Small intestine (tissue), 7 donors: ENCODE results near the gene PPP2R5B. TPM values are rescaled to one million over a fixed set of nuclear protein-coding genes. Genes with fewer than 3 reads are reported as not detected.
"Not testable (repeated sequence)": the region's sequence is repeated elsewhere in the genome, so short reads cannot be mapped to it uniquely, and the experiment has no call there.

Experiments used
- DNase-seq, 2 donors: peaks; one replicate each; pipeline versions ENCODE4 v3.0.0 to v3.0.0-alpha.2; 2013
- FAIRE-seq: peaks from 2 replicates; lab custom pipeline; 2012; peaks lifted over from hg19 to GRCh38; lab: Jason Lieb, UNC
- H3K27ac ChIP-seq, 3 donors: one replicate each; pipeline ENCODE4 v1.5.1; 2013; ENCODE audit warnings: low read length in 2 of 3, mild to moderate bottlenecking in 2 of 3, control low read depth in 1 of 3, inconsistent platforms in 1 of 3, low read depth in 1 of 3, moderate library complexity in 1 of 3
- H3K27me3 ChIP-seq, 3 donors: one replicate each; pipeline ENCODE4 v1.6.1; 2013; ENCODE audit warnings: low read length in 3 of 3, inconsistent platforms in 1 of 3; ENCODE audit not compliant: control insufficient read depth in 3 of 3, insufficient read depth in 3 of 3
- H3K36me3 ChIP-seq, 3 donors: one replicate each; pipeline ENCODE4 v1.6.1; 2013; ENCODE audit warnings: low read length in 3 of 3, inconsistent platforms in 1 of 3, low read depth in 1 of 3, mild to moderate bottlenecking in 1 of 3, moderate library complexity in 1 of 3; ENCODE audit not compliant: control insufficient read depth in 3 of 3, insufficient read depth in 2 of 3
- H3K4me1 ChIP-seq, 3 donors: one replicate each; pipeline ENCODE4 v1.6.1; 2013; ENCODE audit warnings: low read length in 2 of 3, inconsistent platforms in 1 of 3, low read depth in 1 of 3, mild to moderate bottlenecking in 1 of 3, moderate library complexity in 1 of 3; ENCODE audit not compliant: control insufficient read depth in 3 of 3, insufficient read depth in 2 of 3
- H3K4me3 ChIP-seq, 3 donors: one replicate each; pipeline ENCODE4 v1.5.1; 2013; ENCODE audit warnings: low read length in 3 of 3, control low read depth in 1 of 3, inconsistent platforms in 1 of 3, low read depth in 1 of 3, mild to moderate bottlenecking in 1 of 3, moderate library complexity in 1 of 3
- H3K9me3 ChIP-seq, 2 donors: one replicate each; pipeline ENCODE4 v1.6.1; 2013; ENCODE audit warnings: low read depth in 1 of 2, low read length in 1 of 2; ENCODE audit not compliant: control insufficient read depth in 2 of 2, insufficient read depth in 1 of 2
- WGBS, 3 donors: extraction: QIAGEN DNeasy Blood & Tissue Kit; methylation state at CpG; one replicate each; pipeline ENCODE4 v1.1.7; 2013; 5-methylcytosine and 5-hydroxymethylcytosine counted together
- polyA plus RNA-seq, 4 donors: library from polyadenylated mRNA; stranded (reverse) in 3 of 4; unstranded in 1 of 4; fragments of 200-250 nt in 3 of 4; fragments of 120-200 nt in 1 of 4; gene quantifications; one replicate each; pipeline versions ENCODE4 v1.2.1 to v1.2.3, GENCODE V29; 2013
- donor health status: healthy with polysubstance abuse.
- donor health status: control.
- donor health status: control.
- donor health status: Bipolar disorder and iron deficiency.
- donor health status: healthy.

Gene PPP2R5B
- polyA plus RNA-seq, 4 donors, result 8.2 to 15.9 (median 13.6) TPM

GRCh38 chr11:64970731-64971151 is 46.3 kb downstream of the PPP2R5B start:
- H3K36me3 ChIP-seq, result no peaks in the 10 kb centered on the region
- 28 to 71% (median 36%) methylated on average over 8 of the region's 8 CpGs for WGBS, 3 donors
- H3K27ac ChIP-seq, result peak overlapping the region in 1 of 3 donors; percentile 72
- H3K27me3 ChIP-seq, result peaks cover 0 to 9% (median 0%) of the 10 kb centered on the region in 3 donors
- peak in 1 of 2 donors; percentile 74 for DNase-seq
- FAIRE-seq, result no peak
- H3K4me3 ChIP-seq, result no peak overlapping the region
- no peaks in the 10 kb centered on the region for H3K9me3 ChIP-seq
- peaks cover 2 to 13% (median 3%) of the 10 kb centered on the region in 3 donors for H3K4me1 ChIP-seq

DNA sequence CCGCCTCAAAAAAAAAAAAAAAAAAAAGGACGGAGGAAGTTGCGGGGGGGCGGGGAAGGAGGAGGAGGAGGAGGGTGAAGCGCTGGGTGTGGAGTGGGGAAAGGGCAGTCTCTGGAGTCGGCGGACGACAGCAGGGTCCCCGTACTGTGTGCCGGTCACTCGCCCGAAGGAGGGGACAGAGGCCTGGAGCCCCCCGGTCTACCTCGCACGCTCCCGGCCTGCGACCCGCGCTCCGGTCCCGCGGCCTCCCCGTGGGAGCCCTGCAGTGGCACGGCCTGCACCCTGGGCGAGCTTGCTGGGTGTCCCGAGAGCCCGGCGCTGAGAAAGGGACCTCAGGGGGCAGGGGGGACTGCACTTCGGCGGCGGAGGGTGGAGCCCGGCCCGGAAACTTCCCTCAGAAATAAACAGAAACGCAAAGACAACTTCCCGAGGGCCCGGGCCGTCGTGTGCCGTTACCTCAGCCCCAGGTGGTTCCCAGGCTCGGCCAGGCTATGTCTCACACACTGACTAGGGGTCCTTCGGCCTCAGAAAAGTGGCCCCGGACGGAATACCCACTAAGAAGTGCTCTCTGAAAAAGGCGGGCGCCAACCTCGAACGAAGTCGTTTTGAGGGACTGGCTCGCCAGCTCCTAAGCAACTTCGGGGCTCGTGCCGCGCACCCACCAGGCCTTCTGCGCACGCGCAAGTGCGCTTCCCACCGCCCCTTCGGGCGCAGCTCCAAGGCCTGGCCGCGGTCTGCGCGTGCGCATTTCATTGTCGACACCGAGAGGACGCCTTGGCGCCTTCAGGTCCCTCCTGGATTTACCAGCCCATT is 47.1 kb downstream of the PPP2R5B start, which contains the start of gene MAJIN:
Gene MAJIN (minus strand): TSS at position 688 of the 813 bp plus-strand sequence. CDS start 12,703 bp downstream, outside the sequence.
- no peak for FAIRE-seq
- H3K27ac ChIP-seq, result peak within 1 kb of the TSS in 1 of 3 donors; percentile 72

GRCh38 chr11:64974124-64974523 is 49.6 kb downstream of the PPP2R5B start:
- H3K36me3 ChIP-seq, result no peaks in the 10 kb centered on the region
- FAIRE-seq, result no peak
- no peak overlapping the region for H3K27ac ChIP-seq
- peaks cover 2 to 13% (median 3%) of the 10 kb centered on the region in 3 donors for H3K4me1 ChIP-seq
- H3K9me3 ChIP-seq, result no peaks in the 10 kb centered on the region
- no peak overlapping the region for H3K4me3 ChIP-seq
- WGBS, 3 donors, result 72 to 83% (median 78%) methylated on average over 5 of the region's 5 CpGs
- DNase-seq, result no peak
- H3K27me3 ChIP-seq, result peaks cover 0 to 9% (median 0%) of the 10 kb centered on the region in 3 donors

More for the DNA sequence above, 47.1 kb downstream of the PPP2R5B start, which contains the start of gene MAJIN:
- peaks cover 2 to 13% (median 3%) of the 10 kb centered on the region in 3 donors for H3K4me1 ChIP-seq
- H3K27me3 ChIP-seq, result peaks cover 0 to 9% (median 0%) of the 10 kb centered on the region in 3 donors
- WGBS, 3 donors, result 21 to 27% (median 24%) methylated on average over 65 to 69 of the region's 69 CpGs
- peak within 1 kb of the TSS in 2 of 3 donors; percentile 32 to 38 for H3K4me3 ChIP-seq
- H3K9me3 ChIP-seq, result no peaks in the 10 kb centered on the region
- peak; percentile 86 to 94 for DNase-seq
- H3K36me3 ChIP-seq, result no peaks in the 10 kb centered on the region

GRCh38 chr11:64976651-64977050 is 52.2 kb downstream of the PPP2R5B start:
- Histone ChIP-seq H3K9me3 (no peaks in the 10 kb centered on the region), H3K36me3 (no peaks in the 10 kb centered on the region), H3K4me1 (peaks cover 0 to 6% (median 0%) of the 10 kb centered on the region in 3 donors), H3K4me3 (no peak overlapping the region), H3K27me3 (peaks cover 0 to 8% (median 0%) of the 10 kb centered on the region in 3 donors), H3K27ac (no peak overlapping the region)
- WGBS, 3 donors, result 58 to 63% (median 60%) methylated on average over 2 of the region's 2 CpGs
- DNase-seq (no peak), FAIRE-seq (no peak)

DNA sequence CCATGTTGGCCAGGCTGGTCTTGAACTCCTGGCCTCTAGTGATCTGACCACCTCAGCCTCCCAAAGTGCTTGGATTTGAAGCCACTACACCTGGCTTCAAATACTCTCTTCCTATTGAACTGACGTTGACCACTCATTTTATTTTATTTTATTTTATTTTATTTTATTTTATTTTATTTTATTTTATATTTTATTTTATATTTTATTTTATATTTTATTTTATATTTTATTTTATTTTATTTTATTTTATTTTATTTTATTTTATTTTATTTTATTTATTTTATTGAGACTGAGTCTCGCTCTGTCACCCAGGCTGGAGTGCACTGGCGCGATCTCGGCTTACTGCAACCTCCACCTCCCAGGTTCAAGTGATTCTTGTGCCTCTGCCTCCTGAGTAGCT is 58.9 kb downstream of the PPP2R5B start:
- DNase-seq, result not testable (repeated sequence)

More for the DNA sequence above, 58.9 kb downstream of the PPP2R5B start:
- not testable (repeated sequence) for H3K27ac ChIP-seq, H3K4me3 ChIP-seq, H3K9me3 ChIP-seq, H3K27me3 ChIP-seq, H3K4me1 ChIP-seq, FAIRE-seq, H3K36me3 ChIP-seq
- WGBS, 3 donors, result 75 to 92% (median 82%) methylated on average over 4 to 5 of the region's 5 CpGs

Other genes starting within 250 kb of the PPP2R5B start
- gene NRXN2, start 201.5 kb upstream of the PPP2R5B start, polyA plus RNA-seq, result 1 to 10 TPM in 3 of 4 donors, under 1 TPM in 1; 0.45 to 8.9 (median 2.7) TPM
- 10 to 100 TPM in 1 of 4 donors, 1 to 10 TPM in 3; 2.9 to 14.6 (median 4.1) TPM for gene RASGRP2, start 180.5 kb upstream of the PPP2R5B start, polyA plus RNA-seq
- 1 to 10 TPM in 3 of 4 donors, under 1 TPM in 1; 0.54 to 1.5 (median 1.1) TPM for gene PYGM, start 164.7 kb upstream of the PPP2R5B start, polyA plus RNA-seq
- 100 to 1,000 TPM in 1 of 4 donors, 10 to 100 TPM in 3; 69.8 to 328 (median 83.5) TPM for gene SF1, start 146.1 kb upstream of the PPP2R5B start, polyA plus RNA-seq
- 10 to 100 TPM in 2 of 4 donors, 1 to 10 TPM in 2; 9.2 to 13.6 (median 9.9) TPM for gene MAP4K2, start 121.5 kb upstream of the PPP2R5B start, polyA plus RNA-seq
- 10 to 100 TPM; 17.6 to 28.3 (median 25.2) TPM for gene MEN1, start 114.1 kb upstream of the PPP2R5B start, polyA plus RNA-seq
- 10 to 100 TPM in 3 of 4 donors, 1 to 10 TPM in 1; 8.3 to 36.5 (median 19.5) TPM for gene CDC42BPG, start 80.0 kb upstream of the PPP2R5B start, polyA plus RNA-seq
- gene EHD1, start 46.1 kb upstream of the PPP2R5B start, polyA plus RNA-seq, result 10 to 100 TPM; 31.3 to 94.0 (median 34.5) TPM
- 10 to 100 TPM; 18.0 to 35.7 (median 24.7) TPM for gene ATG2A, start 7.5 kb upstream of the PPP2R5B start, polyA plus RNA-seq
- under 1 TPM in 2 of 4 donors, not detected in 2; 0.13 to 0.19 TPM for gene GPHA2, start 11.2 kb downstream of the PPP2R5B start, polyA plus RNA-seq
- gene MAJIN, start 47.4 kb downstream of the PPP2R5B start, polyA plus RNA-seq, result under 1 TPM in 1 of 4 donors, not detected in 3; 0.25 TPM
- gene BATF2, start 72.3 kb downstream of the PPP2R5B start, polyA plus RNA-seq, result 10 to 100 TPM in 2 of 4 donors, 1 to 10 TPM in 2; 8.1 to 22.7 (median 10.9) TPM
- gene ARL2, start 89.5 kb downstream of the PPP2R5B start, polyA plus RNA-seq, result 100 to 1,000 TPM in 1 of 4 donors, 10 to 100 TPM in 3; 72.0 to 121 (median 85.9) TPM
- gene SNX15, start 102.8 kb downstream of the PPP2R5B start, polyA plus RNA-seq, result 10 to 100 TPM; 23.2 to 46.6 (median 31.0) TPM
- gene SAC3D1, start 116.5 kb downstream of the PPP2R5B start, polyA plus RNA-seq, result 10 to 100 TPM in 2 of 4 donors, 1 to 10 TPM in 2; 6.9 to 18.1 (median 9.0) TPM
- gene NAALADL1, start 133.9 kb downstream of the PPP2R5B start, polyA plus RNA-seq, result 100 to 1,000 TPM in 2 of 4 donors, 10 to 100 TPM in 2; 26.5 to 436 (median 104) TPM
- 10 to 100 TPM in 2 of 4 donors, 1 to 10 TPM in 1, under 1 TPM in 1; 0.54 to 19.3 (median 8.8) TPM for gene CDCA5, start 159.4 kb downstream of the PPP2R5B start, polyA plus RNA-seq
- 10 to 100 TPM; 40.5 to 65.8 (median 53.7) TPM for gene ZFPL1, start 159.5 kb downstream of the PPP2R5B start, polyA plus RNA-seq
- 100 to 1,000 TPM; 111 to 159 (median 136) TPM for gene VPS51, start 171.5 kb downstream of the PPP2R5B start, polyA plus RNA-seq
- gene TM7SF2, start 187.2 kb downstream of the PPP2R5B start, polyA plus RNA-seq, result 10 to 100 TPM; 21.1 to 64.6 (median 40.3) TPM
- gene ZNHIT2, start 193.0 kb downstream of the PPP2R5B start, polyA plus RNA-seq, result 10 to 100 TPM in 3 of 4 donors, 1 to 10 TPM in 1; 7.7 to 13.6 (median 13.0) TPM
- gene FAU, start 197.4 kb downstream of the PPP2R5B start, polyA plus RNA-seq, result 1,000 to 10,000 TPM in 2 of 4 donors, 100 to 1,000 TPM in 2; 960 to 1,177 (median 1,066) TPM
- 10 to 100 TPM; 35.2 to 65.7 (median 50.6) TPM for gene MRPL49, start 197.6 kb downstream of the PPP2R5B start, polyA plus RNA-seq
- gene SYVN1, start 209.8 kb downstream of the PPP2R5B start, polyA plus RNA-seq, result 10 to 100 TPM; 10.5 to 34.4 (median 19.5) TPM
- under 1 TPM in 1 of 4 donors, not detected in 3; 0.13 TPM for gene SPDYC, start 245.5 kb downstream of the PPP2R5B start, polyA plus RNA-seq